Measurements from ENCODE around the gene AKAP13.

- TF ChIP-seq CTCF (IDR thresholded peaks at IDR 0.05): no peak
- no peak for TF ChIP-seq POLR2A (IDR thresholded peaks at IDR 0.05)
Observed at GRCh38 chr15:85400606-85401005, 20.2 kb downstream of the AKAP13 start.

All from esophagus squamous epithelium (tissue), 4 donors.